Cardiac muscle cell (in vitro differentiated cells and primary cell): ENCODE measurements around the gene PAPPA2. TPM values are rescaled to one million over a fixed set of nuclear protein-coding genes. Genes with fewer than 3 reads are reported as not detected.
A peak's percentile ranks its signal among the peaks of the same experiment; 100 is the strongest.

Experiments used
- DNase-seq, 2 donors: peaks; one replicate each; pipeline versions ENCODE4 v3.0.0 to v3.0.0-alpha.2; 2010 to 2017; ENCODE audit warnings: low read depth in 1 of 2, low spot score in 1 of 2
- H3K27ac ChIP-seq: fragments of 200-600 bp; sonication (generic); 2 replicates; pipeline ENCODE4 v1.5.1; 2016
- H3K27me3 ChIP-seq: fragments of 200-600 bp; sonication (generic); 2 replicates; pipeline ENCODE4 v1.6.0; 2016; ENCODE audit warnings: control low read depth
- H3K36me3 ChIP-seq: fragments of 200-600 bp; sonication (generic); 2 replicates; pipeline ENCODE4 v1.5.1; 2016; ENCODE audit warnings: control low read depth
- H3K4me1 ChIP-seq: fragments of 200-600 bp; sonication (generic); 2 replicates; pipeline ENCODE4 v1.8.1; 2017; ENCODE audit warnings: low read depth, mild to moderate bottlenecking, mixed run types
- H3K4me3 ChIP-seq: fragments of 200-600 bp; sonication (generic); 2 replicates; pipeline ENCODE4 v1.5.1; 2016; ENCODE audit warnings: mild to moderate bottlenecking
- H3K9me3 ChIP-seq: fragments of 200-600 bp; sonication (generic); 2 replicates; pipeline ENCODE4 v1.5.1; 2017; ENCODE audit warnings: low read depth, mild to moderate bottlenecking, control low read depth
- CTCF ChIP-seq: IDR thresholded peaks from 2 replicates; pipeline ENCODE4 v1.5.1; 2012; ENCODE audit warnings: low read depth, mild to moderate bottlenecking, low read length
- polyA plus RNA-seq: library from polyadenylated mRNA; unstranded; fragments of >200 nt; fragmentation: Nextera tagmentation; extraction: Ambion mirVana; gene quantifications from 2 replicates; pipeline ENCODE4 v1.2.1, GENCODE V29; 2016
- total RNA-seq: library from RNA; depleted of rRNA; stranded (reverse); fragments of >200 nt; gene quantifications from 2 replicates; pipeline ENCODE4 v1.2.3, GENCODE V29; 2016

Gene PAPPA2
- total and polyA plus RNA-seq, 2 experiments from 2014 or later: 1.2 to 2.9 TPM

DNA sequence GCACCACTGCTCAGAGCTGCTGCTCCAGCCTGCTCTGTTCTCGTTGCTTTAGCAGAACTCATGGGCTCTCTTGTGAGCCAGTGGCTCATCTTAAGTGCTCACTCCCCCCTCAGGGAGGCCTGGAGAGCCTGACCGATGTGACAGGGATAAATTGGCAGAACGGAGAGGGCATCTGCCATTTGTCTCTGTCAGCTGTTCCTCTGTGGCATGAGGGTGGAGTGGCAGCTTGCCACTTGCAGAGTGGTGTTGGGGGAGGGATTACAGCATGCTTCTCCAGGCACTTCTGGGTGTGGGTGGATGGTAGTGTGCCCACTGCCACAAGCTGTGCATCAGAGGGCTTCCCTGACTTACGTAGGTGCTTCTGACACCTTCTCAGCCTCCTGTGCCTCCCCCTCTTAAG is 229.5 kb downstream of the PAPPA2 start:
- Histone ChIP-seq H3K27me3 (no peaks in the 10 kb centered on the region), H3K9me3 (no peaks in the 10 kb centered on the region), H3K4me3 (no peak overlapping the region), H3K4me1 (peaks cover 63% of the 10 kb centered on the region), H3K27ac (peak overlapping the region; percentile 96), H3K36me3 (no peaks in the 10 kb centered on the region)
- no peak for TF ChIP-seq CTCF
- peak in 1 of 2 donors; percentile 83 for DNase-seq

DNA sequence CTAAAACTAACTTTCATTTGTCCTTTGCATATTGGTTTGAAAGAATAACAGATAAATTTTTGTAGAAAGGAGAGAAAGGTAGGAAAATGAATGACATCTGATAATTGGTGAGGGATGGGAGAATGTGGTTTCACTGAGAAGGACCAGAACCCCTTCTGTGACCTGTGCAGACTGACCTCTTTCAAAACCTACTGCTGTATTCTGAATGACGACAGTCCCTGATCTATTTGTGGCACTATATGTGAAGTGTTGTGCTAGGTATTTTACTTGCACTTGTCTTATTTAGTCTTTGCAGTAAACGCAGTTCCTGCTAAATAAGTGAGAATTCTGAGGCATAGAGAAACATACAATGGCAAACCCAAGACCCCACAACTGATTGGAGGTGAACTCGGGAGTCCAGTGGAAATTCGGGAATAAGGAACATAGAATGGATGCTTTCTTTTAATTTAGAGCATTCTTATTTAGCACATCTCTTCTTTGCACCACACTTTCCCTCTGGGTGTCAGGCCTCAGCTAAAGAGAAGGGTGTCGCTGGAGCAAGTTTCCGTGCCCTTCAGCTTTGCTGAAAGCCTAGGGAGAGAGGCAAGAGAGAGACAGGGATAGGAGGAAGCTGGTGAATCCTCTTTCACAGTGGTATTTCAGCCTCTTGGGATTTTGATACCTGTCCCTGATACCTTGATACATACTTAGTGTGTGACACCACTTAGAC is 230.2 kb downstream of the PAPPA2 start:
- peaks cover 64% of the 10 kb centered on the region for H3K4me1 ChIP-seq
- DNase-seq: peak in 1 of 2 donors; percentile 43
- H3K9me3 ChIP-seq: no peaks in the 10 kb centered on the region
- peak overlapping the region; percentile 96 for H3K27ac ChIP-seq
- H3K36me3 ChIP-seq: no peaks in the 10 kb centered on the region
- no peak for TF ChIP-seq CTCF
- no peak overlapping the region for H3K4me3 ChIP-seq
- no peaks in the 10 kb centered on the region for H3K27me3 ChIP-seq

- Histone ChIP-seq H3K36me3 (no peaks in the 10 kb centered on the region), H3K9me3 (no peaks in the 10 kb centered on the region), H3K4me1 (peaks cover 64% of the 10 kb centered on the region), H3K27ac (peak overlapping the region; percentile 96), H3K27me3 (no peaks in the 10 kb centered on the region), H3K4me3 (no peak overlapping the region)
- DNase-seq: peak in 1 of 2 donors; percentile 45
- TF ChIP-seq CTCF: no peak
Observed at GRCh38 chr1:176693697-176694329, 230.8 kb downstream of the PAPPA2 start.

DNA sequence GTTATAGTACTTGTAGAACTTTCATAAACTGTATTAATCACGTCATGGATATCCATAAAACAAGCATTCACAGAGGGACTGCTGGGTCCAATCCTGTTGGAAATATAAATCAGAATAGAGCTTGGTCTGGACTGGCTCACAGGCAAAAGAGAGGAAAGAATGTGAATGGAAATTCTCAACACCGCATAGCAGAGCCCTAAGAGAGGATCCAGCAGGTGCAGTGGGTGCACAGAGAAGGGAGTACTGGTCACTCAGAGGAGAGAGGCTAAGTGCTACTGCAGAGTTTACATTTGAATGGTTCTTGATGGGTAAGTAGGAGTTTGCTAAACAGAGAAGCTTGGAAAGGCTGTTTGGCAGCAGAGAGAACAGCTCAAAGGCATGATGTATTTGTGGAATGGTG is 231.7 kb downstream of the PAPPA2 start:
- Histone ChIP-seq H3K27ac (peak overlapping the region; percentile 96), H3K9me3 (no peaks in the 10 kb centered on the region), H3K4me3 (no peak overlapping the region), H3K36me3 (no peaks in the 10 kb centered on the region), H3K27me3 (no peaks in the 10 kb centered on the region), H3K4me1 (peaks cover 64% of the 10 kb centered on the region)
- TF ChIP-seq CTCF: no peak
- peak in 1 of 2 donors; percentile 21 for DNase-seq

- Histone ChIP-seq H3K27me3 (no peaks in the 10 kb centered on the region), H3K4me1 (peaks cover 60% of the 10 kb centered on the region), H3K4me3 (no peak overlapping the region), H3K27ac (peak overlapping the region; percentile 96), H3K36me3 (no peaks in the 10 kb centered on the region), H3K9me3 (no peaks in the 10 kb centered on the region)
- DNase-seq: peak in 1 of 2 donors; percentile 70
- TF ChIP-seq CTCF: no peak
Observed at GRCh38 chr1:176696109-176696508, 233.1 kb downstream of the PAPPA2 start.
